GM21576 (cell line): ENCODE measurements around the gene ZNF565.
"Not testable (repeated sequence)": the region's sequence is repeated elsewhere in the genome, so short reads cannot be mapped to it uniquely, and the experiment has no call there.

Source experiments
- ATAC-seq: cut with Tn5 transposase; IDR thresholded peaks from one replicate; pipeline ENCODE4 v1.9.1; 2021; ENCODE audit warnings: mild to moderate bottlenecking, moderate library complexity; ENCODE audit not compliant: unreplicated experiment

ZNF565 gene

GRCh38 chr19:36214386-36215275 is at the start of gene ZNF565, which contains the start of gene ZNF146:
TSS of gene ZNF565 (minus strand) at chr19:36214665. CDS start at chr19:36201985, 12,680 bp downstream.
TSS of gene ZNF146 (plus strand) at chr19:36215106. CDS start at chr19:36236441, 21,335 bp downstream.
- ATAC-seq: peak; percentile 87

- ATAC-seq: no peak
Measured at GRCh38 chr19:36259211-36259610, 44.7 kb upstream of the ZNF565 start.

DNA sequence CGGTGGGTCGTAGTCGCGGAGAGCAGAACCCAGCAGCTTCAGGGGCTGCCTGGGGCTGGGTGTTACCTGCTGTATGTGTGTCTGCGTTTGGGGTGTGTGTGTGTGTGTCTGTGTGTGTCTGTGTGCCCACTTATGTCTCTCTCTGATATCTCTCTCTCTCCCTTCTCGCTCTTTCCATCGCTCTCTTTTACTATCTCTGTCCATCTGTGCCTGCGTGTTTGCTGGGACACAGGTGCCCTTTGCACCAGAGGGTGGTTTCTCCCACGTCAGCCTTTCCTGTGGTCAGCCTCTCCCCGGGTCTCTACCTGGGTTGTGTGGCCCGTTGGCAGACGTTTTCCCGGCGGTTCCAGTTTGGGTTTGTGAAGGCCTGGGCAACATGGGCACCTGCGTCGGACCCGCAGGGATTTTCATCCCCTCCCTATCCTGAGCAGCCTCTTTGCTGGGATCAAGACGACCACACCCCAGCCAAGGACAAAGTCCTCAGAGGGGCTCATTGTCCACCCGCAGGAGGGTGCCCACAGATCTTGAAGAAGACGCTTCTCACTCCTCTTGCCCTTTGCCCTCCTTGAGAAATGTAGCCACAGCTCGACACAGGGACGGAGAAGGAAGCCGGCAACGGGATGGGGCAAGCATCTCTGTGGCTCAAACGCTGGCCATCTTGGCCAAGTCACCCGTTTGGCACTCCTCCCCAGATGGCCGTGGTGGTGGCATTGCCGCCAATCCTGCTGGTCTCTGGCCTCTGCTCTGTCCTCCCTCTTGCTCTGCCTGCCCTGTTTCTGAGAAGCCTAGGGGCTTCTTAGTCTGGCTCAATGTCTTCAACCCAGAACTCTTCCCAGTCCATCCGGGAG is 43.8 kb upstream of the ZNF565 start:
- no peak for ATAC-seq

DNA sequence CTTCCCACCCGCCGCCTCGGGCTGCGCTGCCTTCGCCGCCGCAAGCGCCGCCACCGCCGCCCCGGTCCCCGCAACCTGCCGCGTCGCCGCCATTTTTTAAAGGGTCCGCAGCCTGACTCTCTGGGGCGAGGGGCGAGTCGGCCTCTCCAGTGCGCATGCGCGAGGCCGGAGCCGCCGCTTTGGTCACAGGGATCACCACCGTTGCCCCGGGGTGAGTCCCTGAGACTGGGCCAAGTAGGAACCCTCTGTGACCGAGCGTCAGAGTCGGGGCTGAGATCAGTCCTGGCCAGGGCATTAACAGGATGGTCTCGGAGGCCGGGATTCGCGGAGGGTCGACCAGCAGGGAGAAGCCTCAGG is 43.0 kb upstream of the ZNF565 start:
- ATAC-seq: no peak

DNA sequence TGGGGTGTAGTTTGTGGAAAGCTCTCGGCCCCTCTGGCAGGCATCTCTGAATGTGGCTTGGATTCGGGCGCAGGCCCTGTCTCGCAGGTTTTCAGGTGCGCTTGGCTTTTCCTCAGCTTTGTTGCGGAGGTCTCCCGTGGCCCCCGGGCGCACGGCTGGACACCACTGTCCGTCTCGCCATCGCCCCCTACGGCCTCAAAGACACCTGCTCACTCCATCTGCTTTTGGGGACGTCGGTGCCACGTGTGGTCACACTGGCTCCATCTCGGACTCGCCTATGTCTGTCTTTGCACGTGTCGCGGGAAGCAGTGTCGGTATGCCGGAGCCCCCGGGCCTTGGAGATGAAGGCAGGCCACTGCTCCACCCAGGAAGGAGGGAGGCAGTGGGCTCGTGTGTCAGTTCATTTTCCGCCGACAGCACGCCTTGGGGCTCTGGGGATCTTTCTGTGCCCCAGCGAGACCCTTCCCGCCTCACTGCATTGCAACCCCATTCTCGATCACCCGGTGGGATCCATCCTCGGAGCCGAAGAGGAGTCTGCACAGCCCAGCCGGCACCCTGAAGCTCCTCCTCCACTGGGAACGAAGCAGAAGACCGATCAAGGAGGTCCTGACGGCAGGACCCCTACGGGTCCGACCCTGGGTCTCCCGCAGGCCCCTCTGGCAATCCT is 42.5 kb upstream of the ZNF565 start:
- ATAC-seq: no peak

GRCh38 chr19:36256064-36256463 is 41.6 kb upstream of the ZNF565 start:
- no peak for ATAC-seq

DNA sequence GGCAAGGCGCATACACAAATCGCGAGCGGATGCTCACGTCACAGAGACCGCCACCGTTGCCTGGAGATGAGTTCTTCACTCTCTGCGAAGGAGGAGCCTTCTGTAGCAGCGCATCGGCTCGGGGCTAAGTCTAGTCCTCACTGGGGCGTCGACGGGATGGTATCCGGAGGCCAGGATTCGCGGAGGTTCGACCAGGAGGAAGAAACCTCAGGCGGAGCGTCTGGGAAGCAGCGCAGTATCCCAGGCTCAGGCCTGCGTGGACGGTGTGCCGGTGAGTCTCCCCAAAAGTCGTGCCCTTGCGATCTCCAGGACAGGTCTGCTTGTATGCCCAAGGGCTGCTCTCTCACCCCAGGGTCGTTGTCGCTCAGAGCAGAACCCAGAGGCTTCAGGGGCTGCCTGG is 40.9 kb upstream of the ZNF565 start:
- no peak for ATAC-seq

GRCh38 chr19:36254848-36255247 is 40.4 kb upstream of the ZNF565 start:
- no peak for ATAC-seq

- no peak for ATAC-seq
Measured at GRCh38 chr19:36252047-36252446, 37.6 kb upstream of the ZNF565 start.

GRCh38 chr19:36246006-36246481 is 31.6 kb upstream of the ZNF565 start:
- no peak for ATAC-seq

GRCh38 chr19:36245210-36246005 is 30.9 kb upstream of the ZNF565 start:
- ATAC-seq: no peak

GRCh38 chr19:36244066-36244465 is 29.6 kb upstream of the ZNF565 start:
- no peak for ATAC-seq

- ATAC-seq: no peak
Measured at GRCh38 chr19:36236946-36237310, 22.5 kb upstream of the ZNF565 start.

GRCh38 chr19:36236304-36236945 is 22.0 kb upstream of the ZNF565 start:
- no peak for ATAC-seq

DNA sequence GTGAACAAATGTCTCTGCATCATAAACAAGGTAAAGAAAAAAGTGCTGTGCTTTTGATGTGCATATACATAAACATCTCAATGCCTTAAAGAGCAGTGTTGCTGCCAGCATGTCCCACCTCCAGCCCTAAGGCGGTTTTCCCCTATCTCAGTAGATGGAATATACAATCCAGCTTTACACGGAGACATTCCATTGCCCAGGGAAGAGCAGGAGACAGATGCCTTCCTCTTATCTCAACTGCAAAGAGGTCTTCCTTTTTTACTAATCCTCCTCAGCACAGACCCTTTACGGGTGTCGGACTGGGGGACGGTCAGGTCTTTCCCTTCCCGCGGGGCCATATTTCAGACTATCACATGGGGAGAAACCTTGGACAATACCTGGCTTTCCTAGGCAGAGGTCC is 19.2 kb upstream of the ZNF565 start:
- ATAC-seq: not testable (repeated sequence)

GRCh38 chr19:36225219-36225892 is 10.9 kb upstream of the ZNF565 start:
- ATAC-seq: no peak

DNA sequence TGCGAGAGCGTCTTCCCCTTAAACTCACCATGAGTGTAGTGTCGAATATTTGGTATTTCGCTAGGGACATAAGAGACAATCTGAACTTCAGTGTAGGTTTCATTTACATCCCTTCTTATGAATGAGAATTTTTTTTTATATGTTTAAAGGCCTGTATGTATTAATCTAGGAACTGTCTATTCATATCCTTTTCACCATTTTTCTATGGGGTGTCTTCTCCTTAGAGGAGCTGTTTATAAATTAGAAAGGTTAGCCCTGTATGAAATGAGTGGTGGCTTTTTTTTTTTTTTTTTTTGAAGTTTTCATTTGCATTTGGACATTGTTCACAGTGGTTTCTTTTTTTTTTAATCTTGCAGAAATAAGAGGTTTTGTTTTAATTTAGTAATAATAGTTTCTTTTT is 8.0 kb upstream of the ZNF565 start:
- no peak for ATAC-seq

- no peak for ATAC-seq
Measured at GRCh38 chr19:36221474-36221873, 7.0 kb upstream of the ZNF565 start.
